ENCODE data around the gene RAPGEF3. TPM values are rescaled to one million over a fixed set of nuclear protein-coding genes. Genes with fewer than 3 reads are reported as not detected.

The RAPGEF3 gene
- total RNA-seq, 2 experiments from 2014 or later, result 0.24 TPM; not detected in 1

DNA sequence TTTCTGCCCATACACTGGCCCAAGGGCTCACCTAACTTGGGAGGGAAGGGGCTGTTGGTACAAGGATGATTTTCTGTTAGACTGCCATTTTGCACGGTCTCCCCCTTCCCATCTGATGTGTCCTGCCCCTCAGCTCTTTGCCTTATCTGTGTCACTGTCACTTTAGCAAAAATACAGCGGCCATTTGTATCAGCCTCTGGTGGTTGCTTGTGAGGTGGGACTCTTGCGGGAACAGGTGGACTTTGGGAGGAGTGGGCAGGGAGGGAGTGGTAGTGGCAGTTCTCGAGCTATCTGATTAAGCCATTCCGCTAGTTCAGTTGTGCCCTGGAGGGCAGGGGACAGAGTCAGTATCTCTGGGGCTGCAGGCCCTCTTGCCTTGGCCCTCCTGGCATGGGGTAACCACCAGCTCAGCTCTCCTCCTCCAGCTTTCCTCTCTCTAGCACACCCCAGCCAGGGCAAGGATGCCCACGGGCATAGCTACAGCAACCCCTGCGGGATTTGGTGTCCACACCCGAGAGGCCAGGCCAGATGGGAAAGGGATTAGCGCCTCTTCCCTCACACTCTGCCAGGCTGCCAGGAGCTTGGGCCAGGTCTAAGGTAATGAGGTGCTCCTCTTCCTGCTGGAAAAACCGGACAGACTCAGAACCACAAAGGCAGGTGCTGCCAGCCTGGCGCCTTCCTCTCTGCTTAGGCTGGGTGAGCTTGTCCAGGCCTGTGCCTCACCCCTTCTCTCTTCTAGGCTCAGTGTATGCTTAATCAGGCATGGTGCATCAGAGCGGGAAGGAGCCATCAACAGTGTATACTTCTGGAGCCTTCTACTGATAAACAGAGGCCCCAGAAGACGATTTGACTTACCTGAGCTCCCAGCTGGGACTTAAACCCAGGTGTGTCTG, 23.0 kb upstream of the RAPGEF3 start:
- Mint-ChIP-seq H3K27me3 (ENCODE audit: low read depth) (no peaks in the 10 kb centered on the region), H3K27ac (peak overlapping the region; percentile 13), H3K4me3 (no peak overlapping the region), H3K4me1 (ENCODE audit: low read depth) (peaks cover 27% of the 10 kb centered on the region), H3K36me3 (ENCODE audit: low read depth) (peaks cover 37% of the 10 kb centered on the region), H3K9me3 (ENCODE audit: insufficient read depth) (no peaks in the 10 kb centered on the region)
- ChIA-PET POLR2A (interaction anchor here (0.6 to 1.3 kb wide), 4 partner anchors 9 to 52 kb away, joined by 3 to 4 read pairs (median 4); no protein-coding TSS in a partner anchor), CTCF (interaction anchor here (0.8 to 18.4 kb wide), 11 partner anchors 11 to 65 kb away, joined by 3 to 646 read pairs (median 7); no protein-coding TSS in a partner anchor)
- ATAC-seq (no peak), DNase-seq (no peak)

- ChIA-PET POLR2A (interaction anchor here (0.6 to 1.2 kb wide), 2 partner anchors 25 to 30 kb away, joined by 3 to 5 read pairs; no protein-coding TSS in a partner anchor), CTCF (interaction anchor here (0.9 to 18.4 kb wide), 12 partner anchors 9 to 125 kb away, joined by 3 to 646 read pairs (median 16); partner anchors contain the start of gene VDR)
- Mint-ChIP-seq H3K36me3 (ENCODE audit: low read depth) (peaks cover 21% of the 10 kb centered on the region), H3K27ac (peak overlapping the region; percentile 30), H3K4me1 (ENCODE audit: low read depth) (peaks cover 39% of the 10 kb centered on the region), H3K9me3 (ENCODE audit: insufficient read depth) (no peaks in the 10 kb centered on the region), H3K27me3 (ENCODE audit: low read depth) (no peaks in the 10 kb centered on the region), H3K4me3 (no peak overlapping the region)
- ATAC-seq, result no peak
- DNase-seq, result no peak
Measured at GRCh38 chr12:47779943-47780504, 21.3 kb upstream of the RAPGEF3 start.

DNA sequence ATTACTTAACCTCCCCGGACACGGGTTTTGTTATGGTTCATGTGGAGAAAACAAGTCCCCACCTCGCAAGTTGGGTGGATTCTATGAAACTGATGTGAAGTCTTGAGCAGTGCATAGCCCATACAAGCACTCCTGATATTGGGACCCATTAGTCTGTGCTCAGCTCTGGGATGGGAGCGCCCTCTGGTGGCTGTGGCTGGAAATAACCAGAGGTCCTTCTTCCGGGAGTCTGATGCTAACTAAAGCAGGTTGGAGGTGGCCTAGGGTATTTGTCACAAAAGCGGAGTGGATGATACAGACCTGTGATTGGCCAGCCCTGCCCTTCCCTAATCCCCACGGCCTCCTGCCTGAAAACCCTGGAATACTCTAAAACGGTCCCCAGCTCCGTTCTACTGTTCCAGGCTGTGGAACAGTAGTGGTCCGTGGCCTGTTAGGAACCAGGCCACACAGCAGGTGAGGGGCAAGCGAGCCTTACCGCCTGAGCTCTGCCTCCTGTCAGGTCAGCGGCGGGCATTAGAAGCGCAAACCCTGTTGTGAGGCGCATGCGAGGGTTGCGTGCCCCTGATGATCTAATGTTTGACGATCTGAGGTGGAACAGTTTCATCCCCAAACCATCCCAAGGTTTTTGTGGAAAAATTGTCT, 20.7 kb upstream of the RAPGEF3 start:
- H3K4me3 Mint-ChIP-seq, result no peak overlapping the region
- CTCF ChIA-PET, result interaction anchor here (0.7 to 18.4 kb wide), 15 partner anchors 9 to 126 kb away, joined by 3 to 646 read pairs (median 4); partner anchors contain the start of gene VDR
- ATAC-seq (peak; percentile 91), DNase-seq (peak; percentile 94)
- H3K4me1 Mint-ChIP-seq (ENCODE audit: low read depth), result peaks cover 44% of the 10 kb centered on the region
- H3K36me3 Mint-ChIP-seq (ENCODE audit: low read depth), result peaks cover 15% of the 10 kb centered on the region
- POLR2A ChIA-PET, result interaction anchor here (0.6 to 1.4 kb wide), 3 partner anchors 24 to 34 kb away, joined by 3 to 5 read pairs (median 5); no protein-coding TSS in a partner anchor
- H3K27me3 Mint-ChIP-seq (ENCODE audit: low read depth), result no peaks in the 10 kb centered on the region
- H3K27ac Mint-ChIP-seq, result peak overlapping the region; percentile 47
- no peaks in the 10 kb centered on the region for H3K9me3 Mint-ChIP-seq (ENCODE audit: insufficient read depth)

GRCh38 chr12:47778881-47779280, 20.2 kb upstream of the RAPGEF3 start:
- H3K36me3 Mint-ChIP-seq (ENCODE audit: low read depth), result peaks cover 13% of the 10 kb centered on the region
- CTCF ChIA-PET, result interaction anchor here (0.7 to 18.4 kb wide), 16 partner anchors 10 to 65 kb away, joined by 3 to 646 read pairs (median 4); partner anchors contain the start of genes ENDOU and RAPGEF3
- no peaks in the 10 kb centered on the region for H3K27me3 Mint-ChIP-seq (ENCODE audit: low read depth)
- POLR2A ChIA-PET, result interaction anchor here (1.4 kb wide), 1 partner anchor 35 kb away, joined by 5 read pairs; no protein-coding TSS in a partner anchor
- ATAC-seq (no peak), DNase-seq (no peak)
- H3K4me3 Mint-ChIP-seq, result no peak overlapping the region
- no peak overlapping the region for H3K27ac Mint-ChIP-seq
- H3K4me1 Mint-ChIP-seq (ENCODE audit: low read depth), result peaks cover 50% of the 10 kb centered on the region
- no peaks in the 10 kb centered on the region for H3K9me3 Mint-ChIP-seq (ENCODE audit: insufficient read depth)

DNA sequence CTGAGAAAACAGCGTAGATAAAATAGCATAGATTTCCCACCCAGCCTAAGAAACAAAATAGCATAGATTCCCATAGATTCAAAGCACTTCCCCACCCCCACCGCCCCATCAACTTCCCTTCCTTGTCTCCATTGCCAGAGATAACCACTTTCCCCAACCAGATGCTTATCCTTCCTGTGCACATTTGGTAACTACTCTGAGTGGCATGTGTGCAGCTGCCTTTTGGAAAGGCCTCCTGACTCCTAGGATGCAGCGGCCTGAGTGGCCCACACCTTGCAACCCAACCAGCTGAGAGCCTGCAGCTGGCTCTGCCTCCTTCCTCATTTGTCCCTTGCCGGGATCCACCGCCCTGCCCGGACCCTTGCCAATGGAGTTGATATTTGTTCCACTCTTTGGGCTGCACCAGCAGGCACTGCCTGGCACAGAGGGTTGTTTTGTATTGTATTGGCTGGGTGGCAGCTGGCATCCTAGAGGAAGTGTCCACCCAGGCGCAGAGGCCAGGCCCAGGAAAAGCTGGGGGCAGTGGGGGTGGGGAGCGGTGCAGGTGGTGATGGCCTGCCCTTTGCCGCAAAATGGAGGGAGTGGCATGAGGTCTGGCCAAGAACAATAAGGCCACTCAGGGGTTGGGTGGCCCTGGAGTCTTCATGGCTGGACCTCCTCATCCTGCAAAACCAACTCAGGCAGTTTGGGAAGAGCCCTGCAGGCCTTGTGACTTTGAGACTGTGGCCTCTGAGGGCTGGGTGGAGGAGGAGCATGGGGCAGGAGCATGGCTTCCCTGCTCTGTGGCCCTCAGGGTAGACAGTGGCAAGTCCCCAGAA, 19.3 kb upstream of the RAPGEF3 start:
- ATAC-seq (no peak), DNase-seq (no peak)
- peak overlapping the region; percentile 58 for H3K27ac Mint-ChIP-seq
- no peaks in the 10 kb centered on the region for H3K27me3 Mint-ChIP-seq (ENCODE audit: low read depth)
- peaks cover 8% of the 10 kb centered on the region for H3K36me3 Mint-ChIP-seq (ENCODE audit: low read depth)
- no peaks in the 10 kb centered on the region for H3K9me3 Mint-ChIP-seq (ENCODE audit: insufficient read depth)
- ChIA-PET POLR2A (interaction anchor here (1.4 kb wide), 1 partner anchor 36 kb away, joined by 5 read pairs; no protein-coding TSS in a partner anchor), CTCF (interaction anchor here (0.7 to 18.4 kb wide), 18 partner anchors 10 to 106 kb away, joined by 3 to 646 read pairs (median 4); partner anchors contain the start of genes ENDOU and RAPGEF3)
- H3K4me3 Mint-ChIP-seq, result no peak overlapping the region
- peaks cover 53% of the 10 kb centered on the region for H3K4me1 Mint-ChIP-seq (ENCODE audit: low read depth)

GRCh38 chr12:47777151-47777550, 18.5 kb upstream of the RAPGEF3 start:
- Mint-ChIP-seq H3K9me3 (ENCODE audit: insufficient read depth) (no peaks in the 10 kb centered on the region), H3K4me1 (ENCODE audit: low read depth) (peaks cover 52% of the 10 kb centered on the region), H3K4me3 (no peak overlapping the region), H3K27me3 (ENCODE audit: low read depth) (peaks cover 1% of the 10 kb centered on the region), H3K27ac (no peak overlapping the region), H3K36me3 (ENCODE audit: low read depth) (peaks cover 3% of the 10 kb centered on the region)
- ATAC-seq, result no peak
- ChIA-PET POLR2A (interaction anchor here (1.2 kb wide), 1 partner anchor 56 kb away, joined by 3 read pairs; no protein-coding TSS in a partner anchor), CTCF (interaction anchor here (0.7 to 18.4 kb wide), 13 partner anchors 9 to 106 kb away, joined by 3 to 646 read pairs (median 4); partner anchors contain the start of gene ENDOU)
- DNase-seq, result no peak

GRCh38 chr12:47776471-47777143, 17.9 kb upstream of the RAPGEF3 start:
- H3K4me3 Mint-ChIP-seq, result no peak overlapping the region
- H3K36me3 Mint-ChIP-seq (ENCODE audit: low read depth), result peaks cover 3% of the 10 kb centered on the region
- peaks cover 3% of the 10 kb centered on the region for H3K27me3 Mint-ChIP-seq (ENCODE audit: low read depth)
- ATAC-seq, result no peak
- peaks cover 52% of the 10 kb centered on the region for H3K4me1 Mint-ChIP-seq (ENCODE audit: low read depth)
- no peak for DNase-seq
- ChIA-PET POLR2A (interaction anchor here (1.2 kb wide), 1 partner anchor 57 kb away, joined by 3 read pairs; no protein-coding TSS in a partner anchor), CTCF (interaction anchor here (0.6 to 18.4 kb wide), 11 partner anchors 8 to 186 kb away, joined by 3 to 646 read pairs (median 4); partner anchors contain the start of gene TMEM106C)
- no peak overlapping the region for H3K27ac Mint-ChIP-seq
- H3K9me3 Mint-ChIP-seq (ENCODE audit: insufficient read depth), result no peaks in the 10 kb centered on the region

- Mint-ChIP-seq H3K4me1 (ENCODE audit: low read depth) (peaks cover 52% of the 10 kb centered on the region), H3K9me3 (ENCODE audit: insufficient read depth) (no peaks in the 10 kb centered on the region), H3K27ac (no peak overlapping the region), H3K27me3 (ENCODE audit: low read depth) (peaks cover 7% of the 10 kb centered on the region), H3K4me3 (no peak overlapping the region), H3K36me3 (ENCODE audit: low read depth) (peaks cover 3% of the 10 kb centered on the region)
- no peak for DNase-seq
- ChIA-PET CTCF (interaction anchor here (1.2 to 18.4 kb wide), 6 partner anchors 7 to 188 kb away, joined by 3 to 646 read pairs (median 122); partner anchors contain the start of genes RAPGEF3 and TMEM106C), POLR2A (interaction anchor here (0.6 kb wide), 1 partner anchor 21 kb away, joined by 3 read pairs; no protein-coding TSS in a partner anchor)
- ATAC-seq, result no peak
Measured at GRCh38 chr12:47775100-47775911, 16.6 kb upstream of the RAPGEF3 start.

- ChIA-PET CTCF (interaction anchor here (8.3 to 18.4 kb wide), 5 partner anchors 7 to 60 kb away, joined by 94 to 646 read pairs (median 144); partner anchors contain the start of gene RAPGEF3), POLR2A (no interaction called here)
- Mint-ChIP-seq H3K36me3 (ENCODE audit: low read depth) (peaks cover 3% of the 10 kb centered on the region), H3K27ac (no peak overlapping the region), H3K27me3 (ENCODE audit: low read depth) (peaks cover 7% of the 10 kb centered on the region), H3K4me1 (ENCODE audit: low read depth) (peaks cover 50% of the 10 kb centered on the region), H3K4me3 (peak overlapping the region; percentile 87), H3K9me3 (ENCODE audit: insufficient read depth) (no peaks in the 10 kb centered on the region)
- DNase-seq (no peak), ATAC-seq (no peak)
Measured at GRCh38 chr12:47774663-47775062, 16.0 kb upstream of the RAPGEF3 start.
